HG03025 (cell line): Measurements from ENCODE around the gene ZNF775.

Experiments used
- ATAC-seq: cut with Tn5 transposase; IDR thresholded peaks from one replicate; pipeline ENCODE4 v1.9.1; 2021; ENCODE audit warnings: mild to moderate bottlenecking, moderate library complexity; ENCODE audit not compliant: unreplicated experiment, low FRiP score

ZNF775 gene

GRCh38 chr7:150410131-150410530 is 31.0 kb downstream of the ZNF775 start:
- no peak for ATAC-seq

- ATAC-seq = no peak
Measured at GRCh38 chr7:150410680-150411346, 31.7 kb downstream of the ZNF775 start.

GRCh38 chr7:150411606-150412005 is 32.5 kb downstream of the ZNF775 start:
- no peak for ATAC-seq

GRCh38 chr7:150412016-150412415 is 32.9 kb downstream of the ZNF775 start:
- no peak for ATAC-seq

GRCh38 chr7:150412518-150413488 is 33.7 kb downstream of the ZNF775 start:
- no peak for ATAC-seq

GRCh38 chr7:150413640-150414081 is 34.5 kb downstream of the ZNF775 start:
- ATAC-seq = no peak

- ATAC-seq = no peak
Measured at GRCh38 chr7:150415161-150416153, 36.3 kb downstream of the ZNF775 start.

- ATAC-seq = no peak
Measured at GRCh38 chr7:150417239-150417638, 38.1 kb downstream of the ZNF775 start.

- no peak for ATAC-seq
Measured at GRCh38 chr7:150417863-150418262, 38.7 kb downstream of the ZNF775 start.

GRCh38 chr7:150420242-150420641 is 41.1 kb downstream of the ZNF775 start:
- ATAC-seq = no peak

- peak; percentile 87 for ATAC-seq
Measured at GRCh38 chr7:150420987-150421674, 42.0 kb downstream of the ZNF775 start.

GRCh38 chr7:150421831-150422230 is 42.7 kb downstream of the ZNF775 start:
- no peak for ATAC-seq

GRCh38 chr7:150425670-150426069 is 46.5 kb downstream of the ZNF775 start:
- no peak for ATAC-seq

GRCh38 chr7:150428671-150429451 is 49.7 kb downstream of the ZNF775 start:
- ATAC-seq = no peak

- ATAC-seq = no peak
Measured at GRCh38 chr7:150429699-150430098, 50.6 kb downstream of the ZNF775 start.

- no peak for ATAC-seq
Measured at GRCh38 chr7:150430465-150431085, 51.4 kb downstream of the ZNF775 start.

- no peak for ATAC-seq
Measured at GRCh38 chr7:150431839-150432658, 52.9 kb downstream of the ZNF775 start.
